SJSA1 (cell line): ENCODE results near the gene BCL2. TPM values are rescaled to one million over a fixed set of nuclear protein-coding genes. Genes with fewer than 3 reads are reported as not detected.
"Not testable (repeated sequence)": the region's sequence is repeated elsewhere in the genome, so short reads cannot be mapped to it uniquely, and the experiment has no call there.

Experiments used
- DNase-seq, 2 experiments: peaks; one replicate each; pipeline ENCODE4 v3.0.0-alpha.2; 2015 to 2020; ENCODE audit warnings: low spot score in 2 of 2, low read depth in 1 of 2
- H3K27ac ChIP-seq: fragments of 250-450 bp; sonication (Bioruptor Pico); 2 replicates; pipeline ENCODE4 v1.5.1; 2020; ENCODE audit warnings: mild to moderate bottlenecking, moderate library complexity
- H3K27me3 ChIP-seq: fragments of 250-450 bp; sonication (Bioruptor Pico); replicated peaks from 2 replicates; pipeline ENCODE4 v1.5.1; 2020; ENCODE audit warnings: mild to moderate bottlenecking, moderate library complexity
- H3K36me3 ChIP-seq: fragments of 250-450 bp; sonication (Bioruptor Pico); 2 replicates; pipeline ENCODE4 v1.5.1; 2020; ENCODE audit warnings: mild to moderate bottlenecking
- H3K4me1 ChIP-seq: fragments of 250-450 bp; sonication (Bioruptor Pico); replicated peaks from 2 replicates; pipeline ENCODE4 v1.6.1; 2021; ENCODE audit warnings: mild to moderate bottlenecking
- H3K4me3 ChIP-seq: fragments of 250-450 bp; sonication (Bioruptor Pico); 2 replicates; pipeline ENCODE4 v1.5.1; 2020; ENCODE audit warnings: mild to moderate bottlenecking
- H3K9me3 ChIP-seq: fragments of 250-450 bp; sonication (Bioruptor Pico); replicated peaks from 2 replicates; pipeline ENCODE4 v1.5.1; 2020; ENCODE audit warnings: mild to moderate bottlenecking
- total RNA-seq: library from RNA; depleted of rRNA; stranded (reverse); fragments of >200 nt; shearing (Covaris generic); gene quantifications from 2 replicates; pipeline ENCODE4 v1.2.3, GENCODE V29; 2014

BCL2 gene
- total RNA-seq, 1 experiment from 2014 or later, result 7.8 TPM

- Histone ChIP-seq H3K27ac (no peak overlapping the region), H3K4me3 (no peak overlapping the region), H3K27me3 (no peaks in the 10 kb centered on the region), H3K9me3 (no peaks in the 10 kb centered on the region), H3K36me3 (no peaks in the 10 kb centered on the region), H3K4me1 (peaks cover 7% of the 10 kb centered on the region)
- no peak for DNase-seq
Measured at GRCh38 chr18:63203497-63203896, 116.1 kb downstream of the BCL2 start.

- no peaks in the 10 kb centered on the region for H3K36me3 ChIP-seq
- no peak overlapping the region for H3K4me3 ChIP-seq
- H3K4me1 ChIP-seq, result peaks cover 10% of the 10 kb centered on the region
- H3K9me3 ChIP-seq, result no peaks in the 10 kb centered on the region
- H3K27ac ChIP-seq, result no peak overlapping the region
- DNase-seq, result no peak
- no peaks in the 10 kb centered on the region for H3K27me3 ChIP-seq
Measured at GRCh38 chr18:63202828-63203227, 116.7 kb downstream of the BCL2 start.

GRCh38 chr18:63201456-63201855 is 118.1 kb downstream of the BCL2 start:
- not testable (repeated sequence) for H3K4me3 ChIP-seq, H3K27ac ChIP-seq, DNase-seq, H3K9me3 ChIP-seq, H3K36me3 ChIP-seq, H3K27me3 ChIP-seq
- H3K4me1 ChIP-seq, result peaks cover 14% of the 10 kb centered on the region

- peaks cover 14% of the 10 kb centered on the region for H3K4me1 ChIP-seq
Measured at GRCh38 chr18:63199743-63200241, 119.8 kb downstream of the BCL2 start.

GRCh38 chr18:63198868-63199742 is 120.5 kb downstream of the BCL2 start:
- DNase-seq, result no peak
- no peak overlapping the region for H3K4me3 ChIP-seq
- no peak overlapping the region for H3K27ac ChIP-seq
- no peaks in the 10 kb centered on the region for H3K36me3 ChIP-seq
- H3K4me1 ChIP-seq, result peaks cover 14% of the 10 kb centered on the region
- H3K9me3 ChIP-seq, result no peaks in the 10 kb centered on the region
- no peaks in the 10 kb centered on the region for H3K27me3 ChIP-seq

More at GRCh38 chr18:63199743-63200241, 119.8 kb downstream of the BCL2 start:
- no peaks in the 10 kb centered on the region for H3K27me3 ChIP-seq
- no peak overlapping the region for H3K4me3 ChIP-seq
- H3K27ac ChIP-seq, result no peak overlapping the region
- DNase-seq, result no peak
- H3K36me3 ChIP-seq, result no peaks in the 10 kb centered on the region
- no peaks in the 10 kb centered on the region for H3K9me3 ChIP-seq

- no peak for DNase-seq
- no peak overlapping the region for H3K27ac ChIP-seq
- no peak overlapping the region for H3K4me3 ChIP-seq
- H3K9me3 ChIP-seq, result no peaks in the 10 kb centered on the region
- peaks cover 14% of the 10 kb centered on the region for H3K4me1 ChIP-seq
- no peaks in the 10 kb centered on the region for H3K27me3 ChIP-seq
- no peaks in the 10 kb centered on the region for H3K36me3 ChIP-seq
Measured at GRCh38 chr18:63198098-63198760, 121.3 kb downstream of the BCL2 start.

GRCh38 chr18:63197246-63197869 is 122.2 kb downstream of the BCL2 start:
- H3K27me3 ChIP-seq, result no peaks in the 10 kb centered on the region
- no peak overlapping the region for H3K27ac ChIP-seq
- no peak for DNase-seq
- no peaks in the 10 kb centered on the region for H3K9me3 ChIP-seq
- H3K4me3 ChIP-seq, result no peak overlapping the region
- H3K36me3 ChIP-seq, result no peaks in the 10 kb centered on the region
- peaks cover 14% of the 10 kb centered on the region for H3K4me1 ChIP-seq

- H3K27ac ChIP-seq, result no peak overlapping the region
- peaks cover 14% of the 10 kb centered on the region for H3K4me1 ChIP-seq
- H3K9me3 ChIP-seq, result no peaks in the 10 kb centered on the region
- H3K4me3 ChIP-seq, result no peak overlapping the region
- no peaks in the 10 kb centered on the region for H3K36me3 ChIP-seq
- DNase-seq, result no peak
- no peaks in the 10 kb centered on the region for H3K27me3 ChIP-seq
Measured at GRCh38 chr18:63195326-63196159, 124.0 kb downstream of the BCL2 start.

- Histone ChIP-seq H3K27ac (no peak overlapping the region), H3K36me3 (no peaks in the 10 kb centered on the region), H3K4me1 (peaks cover 5% of the 10 kb centered on the region; the same call in 1 of the 2 replicates), H3K9me3 (no peaks in the 10 kb centered on the region), H3K4me3 (no peak overlapping the region), H3K27me3 (no peaks in the 10 kb centered on the region)
- no peak for DNase-seq
Measured at GRCh38 chr18:63192885-63193349, 126.7 kb downstream of the BCL2 start.

- no peak for DNase-seq
- Histone ChIP-seq H3K27me3 (no peaks in the 10 kb centered on the region), H3K4me3 (no peak overlapping the region), H3K9me3 (no peaks in the 10 kb centered on the region), H3K4me1 (peaks cover 4% of the 10 kb centered on the region), H3K27ac (no peak overlapping the region), H3K36me3 (no peaks in the 10 kb centered on the region)
Measured at GRCh38 chr18:63192126-63192884, 127.3 kb downstream of the BCL2 start.

GRCh38 chr18:63191413-63191812 is 128.2 kb downstream of the BCL2 start:
- H3K4me3 ChIP-seq, result no peak overlapping the region
- H3K36me3 ChIP-seq, result no peaks in the 10 kb centered on the region
- no peak for DNase-seq
- H3K9me3 ChIP-seq, result no peaks in the 10 kb centered on the region
- H3K4me1 ChIP-seq, result peaks cover 13% of the 10 kb centered on the region
- H3K27me3 ChIP-seq, result no peaks in the 10 kb centered on the region
- H3K27ac ChIP-seq, result no peak overlapping the region

- not testable (repeated sequence) for H3K36me3 ChIP-seq, H3K4me3 ChIP-seq, H3K27me3 ChIP-seq, H3K27ac ChIP-seq, DNase-seq, H3K9me3 ChIP-seq
- peaks cover 18% of the 10 kb centered on the region for H3K4me1 ChIP-seq
Measured at GRCh38 chr18:63190838-63191237, 128.7 kb downstream of the BCL2 start.
